WTC11 (cell line): ENCODE measurements around the gene HECTD3. TPM values are rescaled to one million over a fixed set of nuclear protein-coding genes. Genes with fewer than 3 reads are reported as not detected.

Experiments
- ATAC-seq: fragments of 200-7000 bp; cut with Tn5 transposase; 2 replicates; pipeline ENCODE4 v1.10.0; 2021; ENCODE audit warnings: mild to moderate bottlenecking, moderate library complexity
- CTCF ChIA-PET: fragments of 300-600 bp; sonication (Branson Sonifier 250); formaldehyde crosslinking; loops from one replicate; lab custom pipeline; 2021; ENCODE audit warnings: antibody characterized with exemption; lab: Charles Lee
- POLR2A ChIA-PET: fragments of 350-600 bp; sonication (Branson Sonifier 250); formaldehyde crosslinking; loops from one replicate; lab custom pipeline; 2021; ENCODE audit warnings: antibody characterized with exemption; lab: Charles Lee
- DNase-seq: peaks from one replicate; pipeline ENCODE4 v3.0.0; 2021; ENCODE audit warnings: low spot score
- H3K27ac Mint-ChIP-seq: 2 replicates; pipeline ENCODE4 v1.8.0; 2021; ENCODE audit warnings: mixed read lengths
- H3K27me3 Mint-ChIP-seq: 2 replicates; pipeline ENCODE4 v1.8.0; 2021; ENCODE audit warnings: low read depth, mild to moderate bottlenecking, moderate library complexity, mixed read lengths
- H3K36me3 Mint-ChIP-seq: 2 replicates; pipeline ENCODE4 v1.8.0; 2021; ENCODE audit warnings: mixed read lengths
- H3K4me1 Mint-ChIP-seq: 2 replicates; pipeline ENCODE4 v1.8.0; 2022; ENCODE audit warnings: mixed read lengths
- H3K4me3 Mint-ChIP-seq: 2 replicates; pipeline ENCODE4 v1.8.0; 2021; ENCODE audit warnings: mild to moderate bottlenecking, moderate library complexity, mixed read lengths
- H3K9me3 Mint-ChIP-seq: 2 replicates; pipeline ENCODE4 v1.8.0; 2021; ENCODE audit warnings: mixed read lengths
- ATF1 ChIP-seq: sonication (generic); formaldehyde crosslinking; IDR thresholded peaks from 2 replicates; pipeline ENCODE4 v1.8.1; 2023; ENCODE audit warnings: mild to moderate bottlenecking, moderate library complexity, missing genetic modification reagents
- ELF4 ChIP-seq: sonication (generic); formaldehyde crosslinking; IDR thresholded peaks from 2 replicates; pipeline ENCODE4 v1.8.1; 2022; ENCODE audit warnings: low read depth, mild to moderate bottlenecking, moderate library complexity, missing genetic modification reagents
- ETV6 ChIP-seq: sonication (generic); formaldehyde crosslinking; IDR thresholded peaks from 2 replicates; pipeline ENCODE4 v1.8.1; 2022; ENCODE audit warnings: mild to moderate bottlenecking, missing genetic modification reagents
- FOXJ3 ChIP-seq: sonication (generic); formaldehyde crosslinking; IDR thresholded peaks from 2 replicates; pipeline ENCODE4 v1.9.0; 2021; ENCODE audit warnings: missing genetic modification reagents, mild to moderate bottlenecking, borderline replicate concordance
- FOXP1 ChIP-seq: sonication (generic); formaldehyde crosslinking; IDR thresholded peaks from 2 replicates; pipeline ENCODE4 v1.8.0; 2022; ENCODE audit warnings: missing genetic modification reagents, mild to moderate bottlenecking, moderate library complexity, borderline replicate concordance
- NFYB ChIP-seq: sonication (generic); formaldehyde crosslinking; conservative IDR thresholded peaks from 2 replicates; pipeline ENCODE4 v1.8.0; 2022; ENCODE audit warnings: low read depth, missing genetic modification reagents
- NR3C1 ChIP-seq: sonication (generic); formaldehyde crosslinking; conservative IDR thresholded peaks from 2 replicates; pipeline ENCODE4 v1.8.1; 2023; ENCODE audit warnings: low read depth, mild to moderate bottlenecking, missing genetic modification reagents
- RELA ChIP-seq: sonication (generic); formaldehyde crosslinking; IDR thresholded peaks from 2 replicates; pipeline ENCODE4 v1.8.1; 2022; ENCODE audit warnings: missing genetic modification reagents, mild to moderate bottlenecking, borderline replicate concordance
- TEAD1 ChIP-seq: sonication (generic); formaldehyde crosslinking; IDR thresholded peaks from 2 replicates; pipeline ENCODE4 v1.8.0; 2022; ENCODE audit warnings: mild to moderate bottlenecking, missing genetic modification reagents
- TEAD4 ChIP-seq: sonication (generic); formaldehyde crosslinking; IDR thresholded peaks from 2 replicates; pipeline ENCODE4 v1.8.0; 2022; ENCODE audit warnings: mild to moderate bottlenecking, missing genetic modification reagents
- ZNF121 ChIP-seq: sonication (generic); formaldehyde crosslinking; IDR thresholded peaks from 2 replicates; pipeline ENCODE4 v1.8.0; 2023; ENCODE audit warnings: missing genetic modification reagents
- ZNF263 ChIP-seq: sonication (generic); formaldehyde crosslinking; IDR thresholded peaks from 2 replicates; pipeline ENCODE4 v1.8.1; 2022; ENCODE audit warnings: low read depth, mild to moderate bottlenecking, moderate library complexity, missing genetic modification reagents
- total RNA-seq: library from RNA; stranded (reverse); gene quantifications from 3 replicates; pipeline ENCODE4 v1.2.3, GENCODE V29; 2021
- TF ChIP-seq, protein P1 (sequence below): sonication (generic); formaldehyde crosslinking; IDR thresholded peaks from 2 replicates; pipeline ENCODE4 v1.8.0; 2022; ENCODE audit warnings: missing genetic modification reagents
- TF ChIP-seq, protein P2 (sequence below): fragments of 200-600 bp; IDR thresholded peaks from 2 replicates; pipeline ENCODE4 v1.8.0; 2022; ENCODE audit warnings: antibody characterized with exemption
- TF ChIP-seq, protein P3 (sequence below): sonication (generic); formaldehyde crosslinking; IDR thresholded peaks from 2 replicates; pipeline ENCODE4 v1.8.1; 2022; ENCODE audit warnings: low read depth, mild to moderate bottlenecking, moderate library complexity, missing genetic modification reagents, borderline replicate concordance
- TF ChIP-seq, protein P4 (sequence below): sonication (generic); formaldehyde crosslinking; IDR thresholded peaks from 2 replicates; pipeline ENCODE4 v1.8.1; 2022; ENCODE audit warnings: missing genetic modification reagents, borderline replicate concordance
- TF ChIP-seq, protein P5 (sequence below): sonication (generic); formaldehyde crosslinking; IDR thresholded peaks from 2 replicates; pipeline ENCODE4 v1.8.0; 2022; ENCODE audit warnings: mild to moderate bottlenecking, missing genetic modification reagents
- TF ChIP-seq, protein P6 (sequence below): sonication (generic); formaldehyde crosslinking; IDR thresholded peaks from 2 replicates; pipeline ENCODE4 v1.8.1; 2023; ENCODE audit warnings: mild to moderate bottlenecking, missing genetic modification reagents
- TF ChIP-seq, protein P7 (sequence below): sonication (generic); formaldehyde crosslinking; conservative IDR thresholded peaks from 2 replicates; pipeline ENCODE4 v1.8.1; 2022; ENCODE audit warnings: mild to moderate bottlenecking, missing genetic modification reagents

HECTD3 gene
- total RNA-seq, 1 experiment from 2014 or later, result 39.5 TPM

DNA sequence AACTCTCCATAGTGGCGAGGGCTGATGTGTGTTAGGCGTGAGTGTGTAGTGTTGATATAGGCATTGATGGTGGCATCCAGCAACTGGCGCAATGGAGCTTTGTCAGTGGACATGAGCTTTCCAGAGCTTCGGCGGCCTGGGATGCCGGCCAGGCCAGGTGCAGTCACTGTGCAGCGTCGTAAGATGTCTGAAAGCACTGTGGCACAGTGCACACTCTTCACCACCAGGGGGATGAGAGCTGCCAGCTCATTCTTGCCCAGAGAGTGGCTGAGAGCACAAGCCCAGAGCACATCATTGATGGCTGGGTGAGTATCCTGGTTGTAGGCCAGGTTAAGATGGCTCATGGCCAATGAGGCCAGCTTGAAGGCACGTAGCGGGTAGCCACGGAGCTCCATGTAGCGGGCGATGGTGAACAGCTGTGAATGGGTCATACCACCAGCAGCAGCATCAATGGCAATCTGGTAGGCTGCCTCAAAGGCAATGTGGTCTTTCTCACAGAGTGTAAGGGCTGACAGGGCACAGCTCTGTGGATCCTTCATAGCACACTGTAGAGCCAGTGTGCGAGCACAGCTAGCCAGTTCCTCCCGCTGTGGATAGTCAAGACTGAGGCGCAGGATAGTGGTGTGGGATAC, 7.6 kb upstream of the HECTD3 start (continued):
- TF ChIP-seq, protein P1, sequence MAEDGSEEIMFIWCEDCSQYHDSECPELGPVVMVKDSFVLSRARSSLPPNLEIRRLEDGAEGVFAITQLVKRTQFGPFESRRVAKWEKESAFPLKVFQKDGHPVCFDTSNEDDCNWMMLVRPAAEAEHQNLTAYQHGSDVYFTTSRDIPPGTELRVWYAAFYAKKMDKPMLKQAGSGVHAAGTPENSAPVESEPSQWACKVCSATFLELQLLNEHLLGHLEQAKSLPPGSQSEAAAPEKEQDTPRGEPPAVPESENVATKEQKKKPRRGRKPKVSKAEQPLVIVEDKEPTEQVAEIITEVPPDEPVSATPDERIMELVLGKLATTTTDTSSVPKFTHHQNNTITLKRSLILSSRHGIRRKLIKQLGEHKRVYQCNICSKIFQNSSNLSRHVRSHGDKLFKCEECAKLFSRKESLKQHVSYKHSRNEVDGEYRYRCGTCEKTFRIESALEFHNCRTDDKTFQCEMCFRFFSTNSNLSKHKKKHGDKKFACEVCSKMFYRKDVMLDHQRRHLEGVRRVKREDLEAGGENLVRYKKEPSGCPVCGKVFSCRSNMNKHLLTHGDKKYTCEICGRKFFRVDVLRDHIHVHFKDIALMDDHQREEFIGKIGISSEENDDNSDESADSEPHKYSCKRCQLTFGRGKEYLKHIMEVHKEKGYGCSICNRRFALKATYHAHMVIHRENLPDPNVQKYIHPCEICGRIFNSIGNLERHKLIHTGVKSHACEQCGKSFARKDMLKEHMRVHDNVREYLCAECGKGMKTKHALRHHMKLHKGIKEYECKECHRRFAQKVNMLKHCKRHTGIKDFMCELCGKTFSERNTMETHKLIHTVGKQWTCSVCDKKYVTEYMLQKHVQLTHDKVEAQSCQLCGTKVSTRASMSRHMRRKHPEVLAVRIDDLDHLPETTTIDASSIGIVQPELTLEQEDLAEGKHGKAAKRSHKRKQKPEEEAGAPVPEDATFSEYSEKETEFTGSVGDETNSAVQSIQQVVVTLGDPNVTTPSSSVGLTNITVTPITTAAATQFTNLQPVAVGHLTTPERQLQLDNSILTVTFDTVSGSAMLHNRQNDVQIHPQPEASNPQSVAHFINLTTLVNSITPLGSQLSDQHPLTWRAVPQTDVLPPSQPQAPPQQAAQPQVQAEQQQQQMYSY (CRISPR knock-in tag), result no peak
- TF ChIP-seq, protein P2, sequence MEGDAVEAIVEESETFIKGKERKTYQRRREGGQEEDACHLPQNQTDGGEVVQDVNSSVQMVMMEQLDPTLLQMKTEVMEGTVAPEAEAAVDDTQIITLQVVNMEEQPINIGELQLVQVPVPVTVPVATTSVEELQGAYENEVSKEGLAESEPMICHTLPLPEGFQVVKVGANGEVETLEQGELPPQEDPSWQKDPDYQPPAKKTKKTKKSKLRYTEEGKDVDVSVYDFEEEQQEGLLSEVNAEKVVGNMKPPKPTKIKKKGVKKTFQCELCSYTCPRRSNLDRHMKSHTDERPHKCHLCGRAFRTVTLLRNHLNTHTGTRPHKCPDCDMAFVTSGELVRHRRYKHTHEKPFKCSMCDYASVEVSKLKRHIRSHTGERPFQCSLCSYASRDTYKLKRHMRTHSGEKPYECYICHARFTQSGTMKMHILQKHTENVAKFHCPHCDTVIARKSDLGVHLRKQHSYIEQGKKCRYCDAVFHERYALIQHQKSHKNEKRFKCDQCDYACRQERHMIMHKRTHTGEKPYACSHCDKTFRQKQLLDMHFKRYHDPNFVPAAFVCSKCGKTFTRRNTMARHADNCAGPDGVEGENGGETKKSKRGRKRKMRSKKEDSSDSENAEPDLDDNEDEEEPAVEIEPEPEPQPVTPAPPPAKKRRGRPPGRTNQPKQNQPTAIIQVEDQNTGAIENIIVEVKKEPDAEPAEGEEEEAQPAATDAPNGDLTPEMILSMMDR, result peak; percentile 72
- TF ChIP-seq ETV6, result 0 out of 2 replicates have a peak, but pooled peaks have one; percentile 44
- no peak for TF ChIP-seq NFYB (CRISPR knock-in tag)
- TF ChIP-seq ZNF121, result 0 out of 2 replicates have a peak, but pooled peaks have one; percentile 36
- TF ChIP-seq FOXP1 (CRISPR knock-in tag), result no peak
- no peak for TF ChIP-seq FOXJ3 (CRISPR knock-in tag)
- no peak for TF ChIP-seq ATF1 (CRISPR knock-in tag)
- TF ChIP-seq, protein P3, sequence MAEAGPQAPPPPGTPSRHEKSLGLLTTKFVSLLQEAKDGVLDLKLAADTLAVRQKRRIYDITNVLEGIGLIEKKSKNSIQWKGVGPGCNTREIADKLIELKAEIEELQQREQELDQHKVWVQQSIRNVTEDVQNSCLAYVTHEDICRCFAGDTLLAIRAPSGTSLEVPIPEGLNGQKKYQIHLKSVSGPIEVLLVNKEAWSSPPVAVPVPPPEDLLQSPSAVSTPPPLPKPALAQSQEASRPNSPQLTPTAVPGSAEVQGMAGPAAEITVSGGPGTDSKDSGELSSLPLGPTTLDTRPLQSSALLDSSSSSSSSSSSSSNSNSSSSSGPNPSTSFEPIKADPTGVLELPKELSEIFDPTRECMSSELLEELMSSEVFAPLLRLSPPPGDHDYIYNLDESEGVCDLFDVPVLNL, result no peak
- TF ChIP-seq, protein P4, sequence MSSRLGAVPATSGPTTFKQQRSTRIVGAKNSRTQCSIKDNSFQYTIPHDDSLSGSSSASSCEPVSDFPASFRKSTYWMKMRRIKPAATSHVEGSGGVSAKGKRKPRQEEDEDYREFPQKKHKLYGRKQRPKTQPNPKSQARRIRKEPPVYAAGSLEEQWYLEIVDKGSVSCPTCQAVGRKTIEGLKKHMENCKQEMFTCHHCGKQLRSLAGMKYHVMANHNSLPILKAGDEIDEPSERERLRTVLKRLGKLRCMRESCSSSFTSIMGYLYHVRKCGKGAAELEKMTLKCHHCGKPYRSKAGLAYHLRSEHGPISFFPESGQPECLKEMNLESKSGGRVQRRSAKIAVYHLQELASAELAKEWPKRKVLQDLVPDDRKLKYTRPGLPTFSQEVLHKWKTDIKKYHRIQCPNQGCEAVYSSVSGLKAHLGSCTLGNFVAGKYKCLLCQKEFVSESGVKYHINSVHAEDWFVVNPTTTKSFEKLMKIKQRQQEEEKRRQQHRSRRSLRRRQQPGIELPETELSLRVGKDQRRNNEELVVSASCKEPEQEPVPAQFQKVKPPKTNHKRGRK (CRISPR knock-in tag), result no peak

DNA sequence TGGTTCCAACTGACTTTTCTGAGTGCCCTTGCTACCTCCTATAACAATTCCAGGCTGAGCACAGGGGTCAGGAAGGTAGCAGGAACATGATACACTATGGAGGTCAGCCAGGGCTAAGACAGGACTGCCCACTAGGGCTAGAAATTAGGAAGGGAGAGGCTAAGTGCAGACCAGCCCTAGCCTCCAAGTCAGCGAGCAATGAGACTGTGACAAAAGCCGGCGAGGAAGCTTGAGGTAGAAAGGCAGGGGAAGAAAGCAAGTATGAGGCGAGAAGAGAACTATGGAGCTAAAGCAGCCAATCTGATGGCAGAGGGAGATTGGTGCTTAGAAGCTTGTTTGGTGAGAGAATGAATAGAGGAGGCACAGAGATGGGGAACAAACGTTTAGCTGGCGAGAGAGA, 5.6 kb upstream of the HECTD3 start:
- ATAC-seq (no peak), DNase-seq (no peak)
- peaks cover 2% of the 10 kb centered on the region for H3K36me3 Mint-ChIP-seq
- peaks cover 8% of the 10 kb centered on the region for H3K4me1 Mint-ChIP-seq
- H3K27ac Mint-ChIP-seq, result 0 out of 2 replicates have a peak overlapping the region, but pooled peaks have one; percentile 9
- TF ChIP-seq, protein P5, sequence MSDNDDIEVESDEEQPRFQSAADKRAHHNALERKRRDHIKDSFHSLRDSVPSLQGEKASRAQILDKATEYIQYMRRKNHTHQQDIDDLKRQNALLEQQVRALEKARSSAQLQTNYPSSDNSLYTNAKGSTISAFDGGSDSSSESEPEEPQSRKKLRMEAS (CRISPR knock-in tag), result no peak
- TF ChIP-seq NR3C1 (CRISPR knock-in tag) (no peak), ELF4 (CRISPR knock-in tag) (no peak)
- TF ChIP-seq, all 79 proteins: peak for 0
- no peaks in the 10 kb centered on the region for H3K9me3 Mint-ChIP-seq
- H3K4me3 Mint-ChIP-seq, result no peak overlapping the region
- CTCF ChIA-PET, result interaction anchor here (13.0 kb wide), 1 partner anchor 285 kb away, joined by 317 read pairs; no protein-coding TSS in a partner anchor
- POLR2A ChIA-PET, result no interaction called here
- no peaks in the 10 kb centered on the region for H3K27me3 Mint-ChIP-seq

DNA sequence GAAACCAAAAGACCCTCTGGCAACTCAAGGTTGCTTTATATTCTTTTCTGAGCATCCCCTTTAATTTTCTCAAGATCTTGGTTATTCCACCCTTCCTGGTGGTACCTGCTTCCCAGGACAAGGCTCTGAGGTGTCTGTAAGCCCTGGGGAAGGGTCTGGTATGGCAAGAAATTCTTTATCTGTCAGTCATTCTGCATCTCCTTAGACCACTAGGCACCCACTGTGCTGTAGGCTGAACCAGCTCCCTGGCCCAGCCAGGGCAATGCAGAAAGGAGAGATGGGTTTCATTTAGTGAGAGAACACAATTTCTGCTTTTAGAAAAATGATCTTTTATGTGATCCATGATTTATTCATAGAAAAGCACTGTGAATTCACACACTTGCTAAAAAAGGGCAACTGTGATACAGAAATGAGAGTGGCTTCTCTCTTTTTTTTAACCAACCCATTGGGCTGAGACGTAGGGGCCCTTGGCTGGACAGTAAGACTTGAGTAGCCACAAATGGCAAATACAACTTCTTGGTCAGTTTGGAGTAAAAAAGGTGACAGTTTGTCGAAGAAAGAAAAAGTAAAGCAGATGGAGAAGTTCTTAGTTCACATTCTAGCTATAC, 5.1 kb upstream of the HECTD3 start:
- Mint-ChIP-seq H3K36me3 (peaks cover 2% of the 10 kb centered on the region), H3K4me3 (no peak overlapping the region), H3K27ac (no peak overlapping the region), H3K4me1 (peaks cover 14% of the 10 kb centered on the region), H3K27me3 (no peaks in the 10 kb centered on the region), H3K9me3 (no peaks in the 10 kb centered on the region)
- ATAC-seq, result no peak
- TF ChIP-seq, protein P6, sequence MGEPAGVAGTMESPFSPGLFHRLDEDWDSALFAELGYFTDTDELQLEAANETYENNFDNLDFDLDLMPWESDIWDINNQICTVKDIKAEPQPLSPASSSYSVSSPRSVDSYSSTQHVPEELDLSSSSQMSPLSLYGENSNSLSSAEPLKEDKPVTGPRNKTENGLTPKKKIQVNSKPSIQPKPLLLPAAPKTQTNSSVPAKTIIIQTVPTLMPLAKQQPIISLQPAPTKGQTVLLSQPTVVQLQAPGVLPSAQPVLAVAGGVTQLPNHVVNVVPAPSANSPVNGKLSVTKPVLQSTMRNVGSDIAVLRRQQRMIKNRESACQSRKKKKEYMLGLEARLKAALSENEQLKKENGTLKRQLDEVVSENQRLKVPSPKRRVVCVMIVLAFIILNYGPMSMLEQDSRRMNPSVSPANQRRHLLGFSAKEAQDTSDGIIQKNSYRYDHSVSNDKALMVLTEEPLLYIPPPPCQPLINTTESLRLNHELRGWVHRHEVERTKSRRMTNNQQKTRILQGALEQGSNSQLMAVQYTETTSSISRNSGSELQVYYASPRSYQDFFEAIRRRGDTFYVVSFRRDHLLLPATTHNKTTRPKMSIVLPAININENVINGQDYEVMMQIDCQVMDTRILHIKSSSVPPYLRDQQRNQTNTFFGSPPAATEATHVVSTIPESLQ (CRISPR knock-in tag), result no peak
- TF ChIP-seq ZNF263 (CRISPR knock-in tag) (no peak), RELA (CRISPR knock-in tag) (no peak), TEAD1 (no peak), TEAD4 (CRISPR knock-in tag) (no peak)
- TF ChIP-seq, protein P7, sequence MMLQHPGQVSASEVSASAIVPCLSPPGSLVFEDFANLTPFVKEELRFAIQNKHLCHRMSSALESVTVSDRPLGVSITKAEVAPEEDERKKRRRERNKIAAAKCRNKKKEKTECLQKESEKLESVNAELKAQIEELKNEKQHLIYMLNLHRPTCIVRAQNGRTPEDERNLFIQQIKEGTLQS (CRISPR knock-in tag), result no peak
- DNase-seq, result no peak
- ChIA-PET POLR2A (no interaction called here), CTCF (interaction anchor here (0.8 to 13.0 kb wide), 2 partner anchors 286 to 477 kb away, joined by 3 to 317 read pairs; no protein-coding TSS in a partner anchor)
